HepG2 (cell line): Measurements from ENCODE around the gene CAPRIN1. TPM values are rescaled to one million over a fixed set of nuclear protein-coding genes. Genes with fewer than 3 reads are reported as not detected.
"Not testable (repeated sequence)": the region's sequence is repeated elsewhere in the genome, so short reads cannot be mapped to it uniquely, and the experiment has no call there.

Experiments used
- ATAC-seq: fragments of 200-7000 bp; cut with Tn5 transposase; 3 replicates; pipeline ENCODE4 v1.9.1; 2020; ENCODE audit warnings: mild to moderate bottlenecking, moderate library complexity
- BruUV-seq: library from RNA; stranded (reverse); fragments of 400-500 nt; replicated peaks from 2 replicates; lab custom pipeline; 2021; lab: Mats Ljungman, UMichigan
- CTCF ChIA-PET: fragments of 300-600 bp; formaldehyde crosslinking; extraction: SDS; loops from one replicate; lab custom pipeline; 2021; ENCODE audit warnings: low total read pairs, inconsistent platforms, low intra/inter-chr PET ratio; lab: Yijun Ruan, JAX
- POLR2A ChIA-PET: fragments of 350-600 bp; sonication (Branson Sonifier 250); formaldehyde crosslinking; loops from one replicate; lab custom pipeline; 2020; ENCODE audit warnings: antibody characterized with exemption, inconsistent platforms; lab: Yijun Ruan, JAX
- DNase-seq: peaks from one replicate; pipeline ENCODE4 v3.0.0-alpha.2; 2015; ENCODE audit warnings: low spot score
- FAIRE-seq: peaks from 3 replicates; lab custom pipeline; 2011; peaks lifted over from hg19 to GRCh38; lab: Jason Lieb, UNC
- H2AFZ ChIP-seq: one replicate; pipeline ENCODE4 v1.6.1; 2011; ENCODE audit warnings: low read length, inconsistent platforms
- H3K27ac ChIP-seq: fragments of 300-600 bp; 3 replicates; pipeline ENCODE4 v1.8.0; 2011; ENCODE audit warnings: mixed run types, mild to moderate bottlenecking, mixed read lengths, low read length, inconsistent platforms; ENCODE audit not compliant: insufficient read depth; ENCODE audit errors: extremely low read length
- H3K27me3 ChIP-seq, 2 experiments: fragments of 200-600 bp in 1 of 2; 2 replicates in 1 of 2; 3 replicates in 1 of 2; pipeline versions ENCODE4 v1.6.0 to v1.8.0; 2011; ENCODE audit warnings: low read length in 2 of 2, mild to moderate bottlenecking in 2 of 2, moderate library complexity in 2 of 2, inconsistent platforms in 1 of 2; ENCODE audit not compliant: insufficient read depth in 2 of 2, control insufficient read depth in 1 of 2
- H3K36me3 ChIP-seq, 2 experiments: fragments of 200-600 bp in 1 of 2; replicated peaks in 1 of 2; 2 replicates in 1 of 2; 3 replicates in 1 of 2; pipeline versions ENCODE4 v1.5.1 to v1.8.0; 2011; ENCODE audit warnings: low read length in 2 of 2, inconsistent platforms in 1 of 2; ENCODE audit not compliant: insufficient read depth in 2 of 2, control insufficient read depth in 1 of 2
- H3K4me1 ChIP-seq: 2 replicates; pipeline ENCODE4 v1.5.1; 2012; ENCODE audit warnings: low read length, inconsistent platforms; ENCODE audit not compliant: insufficient read depth
- H3K4me2 ChIP-seq: 2 replicates; pipeline ENCODE4 v1.6.0; 2011; ENCODE audit warnings: low read depth, low read length, inconsistent platforms
- H3K4me3 ChIP-seq, 3 experiments: fragments of 200-600 bp in 1 of 3; sonication (generic), shearing (Covaris generic) in 1 of 3; replicated peaks in 1 of 3; 2 replicates each; pipeline ENCODE4 v1.5.1; 2011 to 2016; ENCODE audit warnings: low read length in 3 of 3, inconsistent platforms in 2 of 3, low read depth in 2 of 3, mild to moderate bottlenecking in 2 of 3, control low read depth in 1 of 3, mixed read lengths in 1 of 3; ENCODE audit not compliant: insufficient read depth in 1 of 3
- H3K79me2 ChIP-seq: one replicate; pipeline ENCODE4 v1.6.1; 2011; ENCODE audit warnings: low read length, inconsistent platforms; ENCODE audit not compliant: insufficient read depth
- H3K9ac ChIP-seq: 2 replicates; pipeline ENCODE4 v1.6.0; 2011; ENCODE audit warnings: mild to moderate bottlenecking, low read depth, low read length, inconsistent platforms; ENCODE audit not compliant: insufficient read depth
- H3K9me3 ChIP-seq: 2 replicates; pipeline ENCODE4 v1.5.1; 2012; ENCODE audit warnings: mild to moderate bottlenecking, low read length
- H4K20me1 ChIP-seq: 2 replicates; pipeline ENCODE4 v1.6.0; 2011; ENCODE audit warnings: inconsistent platforms, mild to moderate bottlenecking, low read length, moderate library complexity; ENCODE audit not compliant: insufficient read depth
- FOSL2 ChIP-seq: sonication (generic); formaldehyde crosslinking; IDR thresholded peaks from 2 replicates; pipeline ENCODE4 v1.4.0; 2020; ENCODE audit warnings: missing genetic modification reagents
- KAT7 ChIP-seq: IDR thresholded peaks from 2 replicates; pipeline ENCODE4 v1.6.1; 2018; ENCODE audit warnings: borderline replicate concordance, missing compliant biosample characterization
- KDM3A ChIP-seq: IDR thresholded peaks from 2 replicates; pipeline ENCODE4 v1.6.1; 2018; ENCODE audit warnings: low read depth, missing compliant biosample characterization
- RBM22 ChIP-seq: fragments of 200-400 bp; formaldehyde crosslinking; optimal IDR thresholded peaks from 2 replicates; pipeline ENCODE3; 2017; ENCODE audit warnings: mild to moderate bottlenecking, low read length, moderate library complexity
- WGBS: methylation state at CpG from one replicate; pipeline ENCODE4 v1.1.6; 2017; ENCODE audit warnings: low lambda C conversion rate; 5-methylcytosine and 5-hydroxymethylcytosine counted together
- in situ Hi-C: cut with HindIII; loops from 2 replicates; pipeline ENCODE4 v1.10.0; 2017; ENCODE audit warnings: low pct_unique_long_range_greater_than_20kb; ENCODE audit not compliant: extremely low pct_ligation_motif_present
- intact Hi-C: fragments of 100-400 bp; cut with micrococcal nuclease; formaldehyde crosslinking; loops from one replicate; pipeline ENCODE4 v1.10.0; 2022; ENCODE audit not compliant: unreplicated experiment
- polyA plus RNA-seq, 8 experiments: library from polyadenylated mRNA; depleted of rRNA in 3 of 8; stranded (reverse) in 7 of 8; unstranded in 1 of 8; fragments of >200 nt; fragmentation: Illumina TruSeq in 4 of 8; extraction: Trizol in 4 of 8; gene quantifications; 2 replicates each; pipeline versions ENCODE4 v1.2.1 to v1.2.3, GENCODE V29; 2011 to 2016; ENCODE audit warnings: low read depth in 4 of 8, missing spikeins in 1 of 8, mixed read lengths in 1 of 8; ENCODE audit not compliant: insufficient read depth in 1 of 8
- total RNA-seq, 5 experiments: library from RNA; depleted of rRNA; stranded (reverse); fragments of >200 nt; fragmentation: Illumina TruSeq; extraction: Trizol; gene quantifications; 2 replicates each; pipeline ENCODE4 v1.2.3, GENCODE V29; 2016; ENCODE audit warnings: low read depth in 1 of 5
- TF ChIP-seq, protein P1 (sequence below): sonication (generic); formaldehyde crosslinking; IDR thresholded peaks from 2 replicates; pipeline ENCODE4 v1.5.0; 2020; ENCODE audit warnings: mild to moderate bottlenecking, missing genetic modification reagents
- TF ChIP-seq, protein P2 (sequence below): IDR thresholded peaks from 2 replicates; pipeline ENCODE4 v1.6.1; 2012; ENCODE audit warnings: low read depth, low read length, improper control_type of control experiment

CAPRIN1 gene
- total and polyA plus RNA-seq, 2 of the 13 experiments (the other 11 are each of a cell fraction or from before 2014, with no cell fraction given): 114 to 162 TPM

- DNase-seq (no peak), FAIRE-seq (no peak), ATAC-seq (peak; percentile 36)
- Histone ChIP-seq H3K27me3 (no peaks in the 10 kb centered on the region), H3K4me3 (no peak overlapping the region), H2AFZ (no peak overlapping the region), H3K4me2 (no peak overlapping the region), H3K4me1 (peaks cover 14% of the 10 kb centered on the region), H3K9ac (no peak overlapping the region), H3K27ac (no peak overlapping the region), H3K36me3 (peaks cover 4 to 38% of the 10 kb centered on the region in 2 experiments; a peak in 4 of 5 replicates), H3K79me2 (peaks cover 91% of the 10 kb centered on the region), H3K9me3 (no peaks in the 10 kb centered on the region), H4K20me1 (peaks cover 73% of the 10 kb centered on the region)
- in situ Hi-C loops (no loop called here), intact Hi-C loops (no loop called here)
- POLR2A ChIA-PET: interaction anchor here (1.3 kb wide), 1 partner anchor 17 kb away, joined by 3 read pairs; the partner anchor contains the start of gene CAPRIN1
- no TSS peak for BruUV-seq
- 94% methylated on average over 2 of the region's 2 CpGs for WGBS
- TF ChIP-seq KAT7 (CRISPR knock-in tag): no peak
- TF ChIP-seq, protein P1, sequence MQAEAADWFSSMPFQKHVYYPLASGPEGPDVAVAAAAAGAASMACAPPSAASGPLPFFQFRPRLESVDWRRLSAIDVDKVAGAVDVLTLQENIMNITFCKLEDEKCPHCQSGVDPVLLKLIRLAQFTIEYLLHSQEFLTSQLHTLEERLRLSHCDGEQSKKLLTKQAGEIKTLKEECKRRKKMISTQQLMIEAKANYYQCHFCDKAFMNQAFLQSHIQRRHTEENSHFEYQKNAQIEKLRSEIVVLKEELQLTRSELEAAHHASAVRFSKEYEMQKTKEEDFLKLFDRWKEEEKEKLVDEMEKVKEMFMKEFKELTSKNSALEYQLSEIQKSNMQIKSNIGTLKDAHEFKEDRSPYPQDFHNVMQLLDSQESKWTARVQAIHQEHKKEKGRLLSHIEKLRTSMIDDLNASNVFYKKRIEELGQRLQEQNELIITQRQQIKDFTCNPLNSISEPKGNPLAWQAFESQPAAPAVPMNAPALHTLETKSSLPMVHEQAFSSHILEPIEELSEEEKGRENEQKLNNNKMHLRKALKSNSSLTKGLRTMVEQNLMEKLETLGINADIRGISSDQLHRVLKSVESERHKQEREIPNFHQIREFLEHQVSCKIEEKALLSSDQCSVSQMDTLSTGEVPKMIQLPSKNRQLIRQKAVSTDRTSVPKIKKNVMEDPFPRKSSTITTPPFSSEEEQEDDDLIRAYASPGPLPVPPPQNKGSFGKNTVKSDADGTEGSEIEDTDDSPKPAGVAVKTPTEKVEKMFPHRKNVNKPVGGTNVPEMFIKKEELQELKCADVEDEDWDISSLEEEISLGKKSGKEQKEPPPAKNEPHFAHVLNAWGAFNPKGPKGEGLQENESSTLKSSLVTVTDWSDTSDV (CRISPR knock-in tag): no peak
- peak; percentile 80 for TF ChIP-seq RBM22
- 0 out of 2 replicates have a peak, but pooled peaks have one; percentile 6 for TF ChIP-seq FOSL2
- TF ChIP-seq KDM3A: no peak
- TF ChIP-seq, protein P2, sequence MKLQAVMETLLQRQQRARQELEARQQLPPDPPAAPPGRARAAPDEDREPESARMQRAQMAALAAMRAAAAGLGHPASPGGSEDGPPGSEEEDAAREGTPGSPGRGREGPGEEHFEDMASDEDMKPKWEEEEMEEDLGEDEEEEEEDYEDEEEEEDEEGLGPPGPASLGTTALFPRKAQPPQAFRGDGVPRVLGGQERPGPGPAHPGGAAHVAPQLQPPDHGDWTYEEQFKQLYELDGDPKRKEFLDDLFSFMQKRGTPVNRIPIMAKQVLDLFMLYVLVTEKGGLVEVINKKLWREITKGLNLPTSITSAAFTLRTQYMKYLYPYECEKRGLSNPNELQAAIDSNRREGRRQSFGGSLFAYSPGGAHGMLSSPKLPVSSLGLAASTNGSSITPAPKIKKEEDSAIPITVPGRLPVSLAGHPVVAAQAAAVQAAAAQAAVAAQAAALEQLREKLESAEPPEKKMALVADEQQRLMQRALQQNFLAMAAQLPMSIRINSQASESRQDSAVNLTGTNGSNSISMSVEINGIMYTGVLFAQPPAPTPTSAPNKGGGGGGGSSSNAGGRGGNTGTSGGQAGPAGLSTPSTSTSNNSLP: no peak
- CTCF ChIA-PET: no interaction called here
Observed at GRCh38 chr11:34068111-34068510, 16.6 kb downstream of the CAPRIN1 start.

- H3K27ac ChIP-seq, H3K9me3 ChIP-seq, ATAC-seq, intact Hi-C loops, FAIRE-seq, H2AFZ ChIP-seq, in situ Hi-C loops, CTCF ChIA-PET, H3K4me3 ChIP-seq, H3K27me3 ChIP-seq, DNase-seq, H3K4me2 ChIP-seq, H3K9ac ChIP-seq, BruUV-seq: not testable (repeated sequence)
- peaks cover 14% of the 10 kb centered on the region for H3K4me1 ChIP-seq
- peaks cover 72% of the 10 kb centered on the region for H3K79me2 ChIP-seq
- peaks cover 11 to 55% of the 10 kb centered on the region in 2 experiments for H3K36me3 ChIP-seq
- 97% methylated on average over 8 of the region's 8 CpGs for WGBS
- POLR2A ChIA-PET: interaction anchor here (1.2 kb wide), 1 partner anchor 18 kb away, joined by 3 read pairs; no protein-coding TSS in a partner anchor
- peaks cover 48% of the 10 kb centered on the region for H4K20me1 ChIP-seq
Observed at GRCh38 chr11:34071306-34071705, 19.8 kb downstream of the CAPRIN1 start.
